K562 (cell line): ENCODE measurements around the gene TRNAU1AP. TPM values are rescaled to one million over a fixed set of nuclear protein-coding genes. Genes with fewer than 3 reads are reported as not detected.

Experiments used
- CAMTA2 ChIP-seq: fragments of 250-450 bp; sonication (Bioruptor Pico); conservative IDR thresholded peaks from 2 replicates; pipeline ENCODE4 v1.5.1; 2022
- CGGBP1 ChIP-seq: fragments of 250-450 bp; sonication (Bioruptor Pico); IDR thresholded peaks from 2 replicates; pipeline ENCODE4 v1.9.0; 2021; ENCODE audit warnings: mild to moderate bottlenecking
- CHD2 ChIP-seq: IDR thresholded peaks from 2 replicates; pipeline ENCODE4 v1.6.1; 2011; ENCODE audit warnings: low read depth, low read length
- ERF ChIP-seq: fragments of 450-650 bp; formaldehyde crosslinking; IDR thresholded peaks from 2 replicates; pipeline ENCODE4 v1.4.0; 2020; ENCODE audit warnings: mild to moderate bottlenecking, mixed read lengths
- FIP1L1 ChIP-seq: fragments of 200-400 bp; formaldehyde crosslinking; IDR thresholded peaks from 2 replicates; pipeline ENCODE4 v1.6.1; 2018; ENCODE audit warnings: mild to moderate bottlenecking, low read depth, low read length; ENCODE audit not compliant: poor library complexity, severe bottlenecking
- FOXA3 ChIP-seq, 2 experiments: fragments of 450-650 bp in 1 of 2; sonication (generic) in 1 of 2; formaldehyde crosslinking; IDR thresholded peaks in 1 of 2; conservative IDR thresholded peaks in 1 of 2; 2 replicates each; pipeline versions ENCODE4 v1.4.0 to v1.8.0; 2020 to 2022; ENCODE audit warnings: mild to moderate bottlenecking in 2 of 2, missing genetic modification reagents in 1 of 2
- HINFP ChIP-seq: fragments of 450-650 bp; conservative IDR thresholded peaks from 2 replicates; pipeline ENCODE4 v1.6.1; 2016; ENCODE audit warnings: missing genetic modification characterization, low read depth, mild to moderate bottlenecking, control low read depth, missing compliant biosample characterization
- HMBOX1 ChIP-seq: sonication (generic); IDR thresholded peaks from 2 replicates; pipeline ENCODE4 v1.6.1; 2016
- HMG20B ChIP-seq: fragments of 250-450 bp; sonication (Bioruptor Pico); IDR thresholded peaks from 2 replicates; pipeline ENCODE4 v1.5.0; 2021; ENCODE audit warnings: mild to moderate bottlenecking
- HNRNPH1 ChIP-seq: fragments of 200-400 bp; formaldehyde crosslinking; optimal IDR thresholded peaks from 2 replicates; pipeline ENCODE3; 2017; ENCODE audit warnings: low read depth, mild to moderate bottlenecking, low read length, moderate library complexity
- ILF3 ChIP-seq: fragments of 450-650 bp; IDR thresholded peaks from 2 replicates; pipeline ENCODE4 v1.6.1; 2018; ENCODE audit warnings: antibody characterized with exemption, mild to moderate bottlenecking, moderate library complexity, borderline replicate concordance
- KAT7 ChIP-seq: sonication (generic); formaldehyde crosslinking; IDR thresholded peaks from 2 replicates; pipeline ENCODE4 v1.8.0; 2022; ENCODE audit warnings: missing genetic modification reagents, mild to moderate bottlenecking, borderline replicate concordance
- MTA1 ChIP-seq: fragments of 450-650 bp; IDR thresholded peaks from 2 replicates; pipeline ENCODE4 v1.6.1; 2017; ENCODE audit warnings: borderline replicate concordance
- OTX1 ChIP-seq: fragments of 450-650 bp; formaldehyde crosslinking; IDR thresholded peaks from 2 replicates; pipeline ENCODE4 v1.4.0; 2022; ENCODE audit warnings: mild to moderate bottlenecking
- PCBP2 ChIP-seq: fragments of 200-400 bp; formaldehyde crosslinking; IDR thresholded peaks from 2 replicates; pipeline ENCODE4 v1.6.1; 2018; ENCODE audit warnings: low read length, low read depth, mild to moderate bottlenecking, moderate library complexity; ENCODE audit not compliant: poor library complexity, severe bottlenecking
- POU5F1 ChIP-seq: fragments of 150-350 bp; IDR thresholded peaks from 2 replicates; pipeline ENCODE4 v1.6.1; 2014; ENCODE audit warnings: borderline replicate concordance, low read length, low read depth, mild to moderate bottlenecking; ENCODE audit not compliant: partially characterized antibody
- SRSF9 ChIP-seq: fragments of 200-400 bp; formaldehyde crosslinking; IDR thresholded peaks from 2 replicates; pipeline ENCODE4 v1.6.1; 2017; ENCODE audit warnings: low read depth, low read length, borderline replicate concordance
- TAF15 ChIP-seq: fragments of 200-400 bp; formaldehyde crosslinking; IDR thresholded peaks from 2 replicates; pipeline ENCODE4 v1.6.1; 2017; ENCODE audit warnings: mild to moderate bottlenecking, low read depth, low read length, moderate library complexity
- TEAD1 ChIP-seq, 2 experiments: fragments of 450-650 bp in 1 of 2; sonication (generic) in 1 of 2; formaldehyde crosslinking; IDR thresholded peaks; 2 replicates each; pipeline versions ENCODE4 v1.4.0 to v1.8.0; 2020 to 2022; ENCODE audit warnings: mild to moderate bottlenecking in 2 of 2, missing genetic modification reagents in 1 of 2
- ZNF174 ChIP-seq: fragments of 250-450 bp; sonication (Bioruptor Pico); IDR thresholded peaks from 2 replicates; pipeline ENCODE4 v1.4.0; 2020; ENCODE audit warnings: mild to moderate bottlenecking
- ZNF253 ChIP-seq: fragments of 250-450 bp; sonication (Bioruptor Pico); conservative IDR thresholded peaks from 2 replicates; pipeline ENCODE4 v1.6.1; 2021; ENCODE audit warnings: mild to moderate bottlenecking
- ZNF445 ChIP-seq: fragments of 250-450 bp; sonication (Bioruptor Pico); IDR thresholded peaks from 2 replicates; pipeline ENCODE4 v1.4.0; 2020; ENCODE audit warnings: low read depth, mild to moderate bottlenecking, moderate library complexity
- ZNF551 ChIP-seq: fragments of 250-450 bp; sonication (Bioruptor Pico); IDR thresholded peaks from 2 replicates; pipeline ENCODE4 v1.5.0; 2021; ENCODE audit warnings: mild to moderate bottlenecking, moderate library complexity
- ZNF644 ChIP-seq: fragments of 200-800 bp; sonication (Bioruptor generic); IDR thresholded peaks from 2 replicates; pipeline ENCODE4 v1.6.1; 2016; ENCODE audit warnings: low read depth, missing genetic modification characterization, missing compliant biosample characterization
- ZNF778 ChIP-seq: fragments of 450-650 bp; formaldehyde crosslinking; IDR thresholded peaks from 2 replicates; pipeline ENCODE4 v1.4.0; 2020; ENCODE audit warnings: mild to moderate bottlenecking, moderate library complexity
- polyA plus RNA-seq, 8 experiments: library from polyadenylated mRNA; depleted of rRNA in 4 of 8; stranded (reverse) in 5 of 8; unstranded in 3 of 8; fragments of >200 nt; fragmentation: Nextera tagmentation in 2 of 8; fragmentation: Illumina TruSeq in 1 of 8; extraction: Ambion mirVana in 2 of 8; extraction: Trizol in 1 of 8; gene quantifications; 2 replicates each; pipeline versions ENCODE4 v1.2.1 to v1.2.3, GENCODE V29; 2011 to 2014; ENCODE audit warnings: inconsistent platforms in 1 of 8, missing spikeins in 1 of 8
- total RNA-seq, 7 experiments: library from RNA; depleted of rRNA in 6 of 7; stranded (reverse); fragments of >200 nt in 6 of 7; fragmentation: Illumina TruSeq in 2 of 7; extraction: Trizol in 2 of 7; gene quantifications; 2 replicates each; pipeline versions ENCODE4 v1.2.1 to v1.2.3, GENCODE V29; 2011 to 2021; ENCODE audit warnings: low replicate concordance in 1 of 7
- TF ChIP-seq, protein P1 (sequence below): fragments of 450-650 bp; formaldehyde crosslinking; IDR thresholded peaks from 2 replicates; pipeline ENCODE4 v1.4.0; 2022; ENCODE audit warnings: missing genetic modification characterization

The TRNAU1AP gene
- total and polyA plus RNA-seq, 9 of the 15 experiments (the other 6 are each of a cell fraction or from before 2014, with no cell fraction given) = 34.9 to 110 (median 46.3) TPM

GRCh38 chr1:28510970-28511440 lies 41.9 kb upstream of the TRNAU1AP start (continued):
- TF ChIP-seq PCBP2 (no peak), FIP1L1 (peak; percentile 27), OTX1 (CRISPR knock-in tag) (peak; percentile 4; the same call in 1 of the 2 replicates), CAMTA2 (peak; percentile 90), POU5F1 (no peak), ILF3 (peak; percentile 80; the same call in 1 of the 2 replicates), ZNF174 (CRISPR knock-in tag) (peak; percentile 34), CHD2 (0 out of 2 replicates have a peak, but pooled peaks have one; percentile 0), HINFP (tag) (no peak), HNRNPH1 (peak; percentile 24), ERF (peak; percentile 87; the same call in 1 of the 2 replicates), HMBOX1 (peak; percentile 77), TEAD1 (CRISPR knock-in tag; IDR thresholded peaks at IDR 0.05) (peak in 1 of 2 experiments; percentile 67; a peak in 2 of 4 replicates), ZNF778 (CRISPR knock-in tag) (no peak), ZNF551 (peak; percentile 92), FOXA3 (CRISPR knock-in tag; conservative IDR thresholded peaks at IDR 0.05 in 1 of 2, IDR thresholded peaks at IDR 0.05 in 1 of 2) (no peak; a peak in 1 of 4 replicates), ZNF644 (tag) (peak; percentile 13; the same call in 1 of the 2 replicates), SRSF9 (no peak), HMG20B (CRISPR knock-in tag) (no peak), ZNF445 (CRISPR knock-in tag) (peak; percentile 72), KAT7 (no peak), CGGBP1 (peak; percentile 6; the same call in 1 of the 2 replicates), MTA1 (no peak), ZNF253 (CRISPR knock-in tag) (peak; percentile 96), TAF15 (no peak; the same call in 1 of the 2 replicates)
- TF ChIP-seq, protein P1, sequence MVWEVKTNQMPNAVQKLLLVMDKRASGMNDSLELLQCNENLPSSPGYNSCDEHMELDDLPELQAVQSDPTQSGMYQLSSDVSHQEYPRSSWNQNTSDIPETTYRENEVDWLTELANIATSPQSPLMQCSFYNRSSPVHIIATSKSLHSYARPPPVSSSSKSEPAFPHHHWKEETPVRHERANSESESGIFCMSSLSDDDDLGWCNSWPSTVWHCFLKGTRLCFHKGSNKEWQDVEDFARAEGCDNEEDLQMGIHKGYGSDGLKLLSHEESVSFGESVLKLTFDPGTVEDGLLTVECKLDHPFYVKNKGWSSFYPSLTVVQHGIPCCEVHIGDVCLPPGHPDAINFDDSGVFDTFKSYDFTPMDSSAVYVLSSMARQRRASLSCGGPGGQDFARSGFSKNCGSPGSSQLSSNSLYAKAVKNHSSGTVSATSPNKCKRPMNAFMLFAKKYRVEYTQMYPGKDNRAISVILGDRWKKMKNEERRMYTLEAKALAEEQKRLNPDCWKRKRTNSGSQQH = no peak
